Measurements from ENCODE around the gene PLCB1.

PLCB1 gene

DNA sequence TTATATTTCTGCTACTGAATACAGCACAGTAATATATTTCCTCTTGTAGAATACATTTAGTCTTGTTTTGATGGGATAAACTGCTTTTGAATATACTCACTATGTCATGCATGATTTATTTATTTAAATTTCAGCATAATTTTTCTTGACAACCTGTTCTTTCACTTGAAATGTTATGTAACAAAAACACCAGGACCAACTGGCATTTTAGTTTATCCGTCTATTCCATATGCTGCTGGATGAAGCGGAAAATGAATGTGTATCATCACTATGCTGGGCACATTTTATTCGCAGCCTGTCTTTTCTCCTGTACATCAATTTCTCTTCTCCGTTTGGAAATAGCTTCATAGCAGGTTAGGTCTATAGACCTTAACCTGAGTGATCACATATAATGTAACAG, 730.0 kb downstream of the PLCB1 start:
- H3K79me2 ChIP-seq (ENCODE audit: control insufficient read depth, insufficient read depth, low read length, poor library complexity) = no peaks in the 10 kb centered on the region
- H3K27me3 ChIP-seq (ENCODE audit: insufficient read depth, low read length) = no peaks in the 10 kb centered on the region
- no peak overlapping the region for H3K27ac ChIP-seq (ENCODE audit: low read depth, low read length)
- H3K4me2 ChIP-seq (ENCODE audit: low read length) = no peak overlapping the region
- no peaks in the 10 kb centered on the region for H3K4me1 ChIP-seq (ENCODE audit: control insufficient read depth in 1 of 2, insufficient read depth in 2 of 2, low read length in 2 of 2)
- H2AFZ ChIP-seq (ENCODE audit: insufficient read depth, low read length, poor library complexity) = no peak overlapping the region
- no peak overlapping the region for H3K14ac ChIP-seq (ENCODE audit: low read length)
- no peak overlapping the region for H3K9ac ChIP-seq (ENCODE audit: low read length)
- no peak overlapping the region for H3K23ac ChIP-seq (ENCODE audit: low read length)
- no peak overlapping the region for H2BK12ac ChIP-seq (ENCODE audit: low read length)
- no peak overlapping the region for H4K91ac ChIP-seq (ENCODE audit: low read depth, low read length)
- H2BK5ac ChIP-seq (ENCODE audit: low read depth, low read length, poor library complexity) = no peak overlapping the region
- no peak overlapping the region for H4K8ac ChIP-seq (ENCODE audit: low read depth, low read length)
- no peak overlapping the region for H3K4me3 ChIP-seq (ENCODE audit: low read depth, low read length)
- H3K9me3 ChIP-seq (ENCODE audit: insufficient read depth, low read depth, low read length) = no peaks in the 10 kb centered on the region
- no peak overlapping the region for H2BK120ac ChIP-seq (ENCODE audit: insufficient read depth, low read length, poor library complexity)
- H4K12ac ChIP-seq (ENCODE audit: low read depth, low read length) = no peak overlapping the region
- no peak for DNase-seq
- no peak overlapping the region for H3K18ac ChIP-seq (ENCODE audit: low read length)
- H3K79me1 ChIP-seq (ENCODE audit: low read length) = no peaks in the 10 kb centered on the region
- H3K4ac ChIP-seq (ENCODE audit: low read depth, low read length) = no peak overlapping the region
- no CpG with 5 or more reads among the region's 4 CpGs for WGBS (ENCODE audit: extremely low coverage, insufficient coverage, insufficient read length)
- no peaks in the 10 kb centered on the region for H3K36me3 ChIP-seq (ENCODE audit: control insufficient read depth in 1 of 2, insufficient read depth in 2 of 2, low read length in 2 of 2)
- H2AK5ac ChIP-seq (ENCODE audit: low read length) = no peak overlapping the region

- Histone ChIP-seq H3K4me3 (ENCODE audit: low read depth, low read length) (no peak overlapping the region), H3K4me2 (ENCODE audit: low read length) (no peak overlapping the region), H3K79me1 (ENCODE audit: low read length) (no peaks in the 10 kb centered on the region), H3K4ac (ENCODE audit: low read depth, low read length) (no peak overlapping the region), H4K8ac (ENCODE audit: low read depth, low read length) (no peak overlapping the region), H3K14ac (ENCODE audit: low read length) (no peak overlapping the region), H3K4me1 (ENCODE audit: control insufficient read depth in 1 of 2, insufficient read depth in 2 of 2, low read length in 2 of 2) (no peaks in the 10 kb centered on the region), H4K12ac (ENCODE audit: low read depth, low read length) (no peak overlapping the region), H3K27ac (ENCODE audit: low read depth, low read length) (no peak overlapping the region), H3K79me2 (ENCODE audit: control insufficient read depth, insufficient read depth, low read length, poor library complexity) (no peaks in the 10 kb centered on the region), H4K91ac (ENCODE audit: low read depth, low read length) (no peak overlapping the region), H2BK5ac (ENCODE audit: low read depth, low read length, poor library complexity) (no peak overlapping the region), H2AFZ (ENCODE audit: insufficient read depth, low read length, poor library complexity) (no peak overlapping the region), H2BK120ac (ENCODE audit: insufficient read depth, low read length, poor library complexity) (no peak overlapping the region), H3K36me3 (ENCODE audit: control insufficient read depth in 1 of 2, insufficient read depth in 2 of 2, low read length in 2 of 2) (no peaks in the 10 kb centered on the region), H3K23ac (ENCODE audit: low read length) (no peak overlapping the region), H3K9me3 (ENCODE audit: insufficient read depth, low read depth, low read length) (no peaks in the 10 kb centered on the region), H3K27me3 (ENCODE audit: insufficient read depth, low read length) (no peaks in the 10 kb centered on the region), H2BK12ac (ENCODE audit: low read length) (no peak overlapping the region), H3K18ac (ENCODE audit: low read length) (no peak overlapping the region), H2AK5ac (ENCODE audit: low read length) (no peak overlapping the region), H3K9ac (ENCODE audit: low read length) (no peak overlapping the region)
- no peak for DNase-seq
- no CpG with 5 or more reads among the region's 3 CpGs for WGBS (ENCODE audit: extremely low coverage, insufficient coverage, insufficient read length)
These were observed 733.6 kb downstream of the PLCB1 start for GRCh38 chr20:8865636-8866035.

GRCh38 chr20:8867038-8867740, 735.1 kb downstream of the PLCB1 start:
- no peak overlapping the region for H2AFZ ChIP-seq (ENCODE audit: insufficient read depth, low read length, poor library complexity)

DNA sequence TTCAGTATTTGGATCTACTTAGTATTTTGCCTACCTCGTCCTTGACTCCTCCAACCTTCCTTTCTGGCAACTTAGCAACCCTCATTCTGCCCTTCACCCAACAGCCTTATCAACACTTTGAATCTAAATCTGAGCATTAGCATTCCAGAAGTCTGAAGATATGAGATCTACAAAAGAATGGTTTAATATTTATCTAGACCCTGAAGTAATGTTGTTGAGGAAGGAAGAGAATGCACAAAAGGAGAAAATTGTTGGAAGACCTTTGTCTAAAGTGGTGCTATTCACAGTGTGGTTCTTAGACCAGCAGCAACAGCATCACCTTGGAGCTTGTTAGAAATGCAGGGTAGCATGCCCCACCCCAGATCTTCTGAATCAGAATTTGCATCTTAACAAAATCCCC, 738.6 kb downstream of the PLCB1 start:
- no peaks in the 10 kb centered on the region for H3K36me3 ChIP-seq (ENCODE audit: control insufficient read depth in 1 of 2, insufficient read depth in 2 of 2, low read length in 2 of 2)
- no peak overlapping the region for H3K9ac ChIP-seq (ENCODE audit: low read length)
- H2BK12ac ChIP-seq (ENCODE audit: low read length) = no peak overlapping the region
- no peak overlapping the region for H2BK5ac ChIP-seq (ENCODE audit: low read depth, low read length, poor library complexity)
- no peak overlapping the region for H2AK5ac ChIP-seq (ENCODE audit: low read length)
- H4K91ac ChIP-seq (ENCODE audit: low read depth, low read length) = no peak overlapping the region
- H2AFZ ChIP-seq (ENCODE audit: insufficient read depth, low read length, poor library complexity) = no peak overlapping the region
- H3K4me3 ChIP-seq (ENCODE audit: low read depth, low read length) = no peak overlapping the region
- no peak overlapping the region for H3K18ac ChIP-seq (ENCODE audit: low read length)
- no peak overlapping the region for H3K27ac ChIP-seq (ENCODE audit: low read depth, low read length)
- H3K23ac ChIP-seq (ENCODE audit: low read length) = no peak overlapping the region
- DNase-seq = peak in 1 of 2 donors; percentile 32
- H4K12ac ChIP-seq (ENCODE audit: low read depth, low read length) = no peak overlapping the region
- WGBS (ENCODE audit: extremely low coverage, insufficient coverage, insufficient read length) = no CpG with 5 or more reads among the region's 1 CpG
- H2BK120ac ChIP-seq (ENCODE audit: insufficient read depth, low read length, poor library complexity) = no peak overlapping the region
- H3K79me1 ChIP-seq (ENCODE audit: low read length) = no peaks in the 10 kb centered on the region
- H3K27me3 ChIP-seq (ENCODE audit: insufficient read depth, low read length) = no peaks in the 10 kb centered on the region
- H3K9me3 ChIP-seq (ENCODE audit: insufficient read depth, low read depth, low read length) = no peaks in the 10 kb centered on the region
- no peak overlapping the region for H4K8ac ChIP-seq (ENCODE audit: low read depth, low read length)
- H3K4me1 ChIP-seq (ENCODE audit: control insufficient read depth in 1 of 2, insufficient read depth in 2 of 2, low read length in 2 of 2) = no peaks in the 10 kb centered on the region
- H3K14ac ChIP-seq (ENCODE audit: low read length) = no peak overlapping the region
- H3K79me2 ChIP-seq (ENCODE audit: control insufficient read depth, insufficient read depth, low read length, poor library complexity) = no peaks in the 10 kb centered on the region
- H3K4me2 ChIP-seq (ENCODE audit: low read length) = no peak overlapping the region
- no peak overlapping the region for H3K4ac ChIP-seq (ENCODE audit: low read depth, low read length)

More at GRCh38 chr20:8867038-8867740, 735.1 kb downstream of the PLCB1 start:
- Histone ChIP-seq H3K79me1 (ENCODE audit: low read length) (no peaks in the 10 kb centered on the region), H3K9ac (ENCODE audit: low read length) (no peak overlapping the region), H3K4ac (ENCODE audit: low read depth, low read length) (no peak overlapping the region), H3K18ac (ENCODE audit: low read length) (no peak overlapping the region), H4K91ac (ENCODE audit: low read depth, low read length) (no peak overlapping the region), H3K14ac (ENCODE audit: low read length) (no peak overlapping the region), H2BK5ac (ENCODE audit: low read depth, low read length, poor library complexity) (no peak overlapping the region), H3K4me3 (ENCODE audit: low read depth, low read length) (no peak overlapping the region), H3K36me3 (ENCODE audit: control insufficient read depth in 1 of 2, insufficient read depth in 2 of 2, low read length in 2 of 2) (no peaks in the 10 kb centered on the region), H2AK5ac (ENCODE audit: low read length) (no peak overlapping the region), H3K27ac (ENCODE audit: low read depth, low read length) (no peak overlapping the region), H3K23ac (ENCODE audit: low read length) (no peak overlapping the region), H2BK12ac (ENCODE audit: low read length) (no peak overlapping the region), H3K9me3 (ENCODE audit: insufficient read depth, low read depth, low read length) (no peaks in the 10 kb centered on the region), H4K8ac (ENCODE audit: low read depth, low read length) (no peak overlapping the region), H3K4me2 (ENCODE audit: low read length) (no peak overlapping the region), H2BK120ac (ENCODE audit: insufficient read depth, low read length, poor library complexity) (no peak overlapping the region), H3K4me1 (ENCODE audit: control insufficient read depth in 1 of 2, insufficient read depth in 2 of 2, low read length in 2 of 2) (no peaks in the 10 kb centered on the region), H4K12ac (ENCODE audit: low read depth, low read length) (no peak overlapping the region), H3K79me2 (ENCODE audit: control insufficient read depth, insufficient read depth, low read length, poor library complexity) (no peaks in the 10 kb centered on the region), H3K27me3 (ENCODE audit: insufficient read depth, low read length) (no peaks in the 10 kb centered on the region)
- WGBS (ENCODE audit: extremely low coverage, insufficient coverage, insufficient read length) = no CpG with 5 or more reads among the region's 7 CpGs
- DNase-seq = no peak

Data from trophoblast cell (in vitro differentiated cells and primary cell).